Right ventricle myocardium inferior (tissue), 1 donor: ENCODE data around the gene TMED6. TPM values are rescaled to one million over a fixed set of nuclear protein-coding genes. Genes with fewer than 3 reads are reported as not detected.
"Not testable (repeated sequence)": the region's sequence is repeated elsewhere in the genome, so short reads cannot be mapped to it uniquely, and the experiment has no call there.

ENCODE experiments used
- ATAC-seq: fragments of 200-7000 bp; cut with Tn5 transposase; one replicate; pipeline ENCODE4 v1.9.1; 2020; ENCODE audit warnings: mild to moderate bottlenecking, moderate library complexity
- DNase-seq: peaks from one replicate; pipeline ENCODE4 v3.0.0; 2021; ENCODE audit errors: missing footprints
- intact Hi-C: fragments of 100-400 bp; cut with DNase I; formaldehyde crosslinking; loops from one replicate; pipeline ENCODE4 v1.11.0; 2022
- total RNA-seq: library from RNA; stranded (reverse); fragmentation: NEBNext Ultra II Directional; extraction: Animal tissue kit (Norgen Biotek cat#: 25700); gene quantifications from one replicate; pipeline ENCODE4 v1.2.1, GENCODE V29; 2021
- donor health status: DM: no; HTN: yes; CAD: no; lungs with severe emphysema.

The TMED6 gene
- total RNA-seq, 1 donor from 2014 or later = not detected

GRCh38 chr16:69365901-69366300 is 14.3 kb upstream of the TMED6 start:
- intact Hi-C loops = no loop called here
- ATAC-seq = no peak
- no peak for DNase-seq

GRCh38 chr16:69364088-69364487 is 12.5 kb upstream of the TMED6 start:
- ATAC-seq (no peak), DNase-seq (no peak)
- intact Hi-C loops = no loop called here

- DNase-seq (no peak), ATAC-seq (no peak)
- intact Hi-C loops = no loop called here
These were observed 11.7 kb upstream of the TMED6 start for GRCh38 chr16:69363281-69363717.

- DNase-seq, ATAC-seq, intact Hi-C loops: not testable (repeated sequence)
These were observed 8.5 kb upstream of the TMED6 start for GRCh38 chr16:69360070-69360469.

- intact Hi-C loops = no loop called here
- ATAC-seq = no peak
- DNase-seq = no peak
These were observed 951 bp downstream of the TMED6 start for GRCh38 chr16:69350536-69351133.

- DNase-seq (no peak), ATAC-seq (no peak)
- intact Hi-C loops = no loop called here
These were observed 2.0 kb downstream of the TMED6 start for GRCh38 chr16:69349536-69349935.

GRCh38 chr16:69348222-69348621 is 3.4 kb downstream of the TMED6 start:
- intact Hi-C loops = no loop called here
- no peak for DNase-seq
- no peak for ATAC-seq

- DNase-seq (no peak), ATAC-seq (no peak)
- intact Hi-C loops = no loop called here
These were observed 4.9 kb downstream of the TMED6 start for GRCh38 chr16:69346683-69347082.

GRCh38 chr16:69345923-69346322 is 5.7 kb downstream of the TMED6 start:
- intact Hi-C loops = no loop called here
- DNase-seq (no peak), ATAC-seq (no peak)

- intact Hi-C loops = loop anchor here (5.0 kb wide), 1 partner anchor 38 kb away; no protein-coding TSS in a partner anchor
- no peak for DNase-seq
- no peak for ATAC-seq
These were observed 7.4 kb downstream of the TMED6 start for GRCh38 chr16:69344171-69344570.

GRCh38 chr16:69340095-69340644 is 11.4 kb downstream of the TMED6 start:
- no peak for DNase-seq
- ATAC-seq = no peak
- intact Hi-C loops = loop anchor here (5.0 kb wide), 1 partner anchor 42 kb away; no protein-coding TSS in a partner anchor

- intact Hi-C loops = loop anchor here (5.0 kb wide), 1 partner anchor 43 kb away; no protein-coding TSS in a partner anchor
- peak; percentile 99 for ATAC-seq
These were observed 12.1 kb downstream of the TMED6 start, which contains the start of the genes COG8 and NIP7 for GRCh38 chr16:69339289-69340094. Gene COG8 (minus strand): TSS chr16:69339564. CDS start chr16:69339552, 12 bp downstream. Gene NIP7 (plus strand): TSS chr16:69339772. CDS start chr16:69339830, 58 bp downstream.

GRCh38 chr16:69338557-69339288 is 12.9 kb downstream of the TMED6 start:
- peak; percentile 86 for DNase-seq
- ATAC-seq = no peak
- intact Hi-C loops = no loop called here

More at GRCh38 chr16:69339289-69340094, 12.1 kb downstream of the TMED6 start, which contains the start of the genes COG8 and NIP7:
- DNase-seq = peak; percentile 97

GRCh38 chr16:69334696-69335095 is 16.9 kb downstream of the TMED6 start:
- intact Hi-C loops = no loop called here
- no peak for ATAC-seq
- no peak for DNase-seq

GRCh38 chr16:69330286-69331109 is 21.1 kb downstream of the TMED6 start, which contains the start of gene PDF:
Gene PDF (minus strand): TSS chr16:69330588. CDS start chr16:69330570, 18 bp downstream.
- ATAC-seq (peak; percentile 98), DNase-seq (peak; percentile 97)
- intact Hi-C loops = no loop called here

- ATAC-seq = peak; percentile 11
- intact Hi-C loops = no loop called here
These were observed 22.0 kb downstream of the TMED6 start for GRCh38 chr16:69329369-69330285.

GRCh38 chr16:69328854-69329316 is 22.7 kb downstream of the TMED6 start:
- intact Hi-C loops = no loop called here
- DNase-seq (no peak), ATAC-seq (no peak)

More at GRCh38 chr16:69329369-69330285, 22.0 kb downstream of the TMED6 start:
- DNase-seq = no peak
